H9 (cell line): ENCODE data around the gene SLCO3A1. TPM values are rescaled to one million over a fixed set of nuclear protein-coding genes. Genes with fewer than 3 reads are reported as not detected.

Source experiments
- DNase-seq: peaks from one replicate; pipeline ENCODE4 v3.0.0-alpha.2; 2017
- H2AFZ ChIP-seq: one replicate; pipeline ENCODE4 v1.6.1; 2013; ENCODE audit warnings: mild to moderate bottlenecking, low read length, control low read depth, moderate library complexity
- H2AK5ac ChIP-seq: 2 replicates; pipeline ENCODE4 v1.6.1; 2013; ENCODE audit warnings: low read length, control low read depth, mixed read lengths; ENCODE audit not compliant: insufficient read length
- H2BK120ac ChIP-seq: one replicate; pipeline ENCODE4 v1.6.1; 2013; ENCODE audit warnings: low read depth, mild to moderate bottlenecking, low read length, control low read depth, inconsistent platforms; ENCODE audit not compliant: poor library complexity, severe bottlenecking
- H2BK12ac ChIP-seq: 2 replicates; pipeline ENCODE4 v1.6.1; 2013; ENCODE audit warnings: low read length, control low read depth, mixed read lengths, low read depth; ENCODE audit not compliant: insufficient read length
- H2BK15ac ChIP-seq: 2 replicates; pipeline ENCODE4 v1.6.1; 2013; ENCODE audit warnings: low read depth, low read length, control low read depth
- H2BK20ac ChIP-seq: one replicate; pipeline ENCODE4 v1.6.1; 2013; ENCODE audit warnings: low read depth, mild to moderate bottlenecking, low read length, control low read depth, inconsistent platforms; ENCODE audit not compliant: poor library complexity, severe bottlenecking
- H2BK5ac ChIP-seq: 2 replicates; pipeline ENCODE4 v1.6.1; 2013; ENCODE audit warnings: low read length, control low read depth, mixed read lengths; ENCODE audit not compliant: insufficient read length
- H3K14ac ChIP-seq: 2 replicates; pipeline ENCODE4 v1.6.1; 2013; ENCODE audit warnings: low read length, control low read depth; ENCODE audit not compliant: insufficient read depth
- H3K18ac ChIP-seq: 2 replicates; pipeline ENCODE4 v1.6.1; 2013; ENCODE audit warnings: low read depth, mild to moderate bottlenecking, mixed read lengths, low read length, control low read depth; ENCODE audit not compliant: insufficient read length
- H3K23ac ChIP-seq: 2 replicates; pipeline ENCODE4 v1.6.1; 2013; ENCODE audit warnings: low read length, control low read depth, mixed read lengths, low read depth; ENCODE audit not compliant: insufficient read length
- H3K23me2 ChIP-seq: 2 replicates; pipeline ENCODE4 v1.6.1; 2013; ENCODE audit warnings: low read depth, mild to moderate bottlenecking, mixed read lengths, low read length, control low read depth; ENCODE audit not compliant: insufficient read length, poor library complexity, severe bottlenecking
- H3K27ac ChIP-seq: 2 replicates; pipeline ENCODE4 v1.5.1; 2013; ENCODE audit warnings: low read length, control low read depth, mixed read lengths, low read depth; ENCODE audit not compliant: insufficient read length
- H3K27me3 ChIP-seq: 2 replicates; pipeline ENCODE4 v1.6.1; 2013; ENCODE audit warnings: low read length, control low read depth, inconsistent platforms; ENCODE audit not compliant: insufficient read depth
- H3K4ac ChIP-seq: 2 replicates; pipeline ENCODE4 v1.6.1; 2013; ENCODE audit warnings: low read depth, mild to moderate bottlenecking, control low read depth, inconsistent platforms, low read length, moderate library complexity
- H3K4me1 ChIP-seq: 2 replicates; pipeline ENCODE4 v1.6.1; 2013; ENCODE audit warnings: low read length, control low read depth, inconsistent platforms; ENCODE audit not compliant: insufficient read depth
- H3K4me2 ChIP-seq: 2 replicates; pipeline ENCODE4 v1.6.1; 2013; ENCODE audit warnings: low read length, control low read depth, mixed read lengths; ENCODE audit not compliant: insufficient read length, insufficient read depth
- H3K56ac ChIP-seq: 2 replicates; pipeline ENCODE4 v1.6.1; 2013; ENCODE audit warnings: low read depth, mild to moderate bottlenecking, mixed read lengths, low read length, control low read depth; ENCODE audit not compliant: insufficient read length
- H3K79me1 ChIP-seq: 2 replicates; pipeline ENCODE4 v1.6.1; 2013; ENCODE audit warnings: low read depth, mild to moderate bottlenecking, moderate library complexity, low read length, control low read depth, inconsistent platforms; ENCODE audit not compliant: insufficient read depth, poor library complexity, severe bottlenecking
- H3K79me2 ChIP-seq: 2 replicates; pipeline ENCODE4 v1.6.1; 2013; ENCODE audit warnings: low read length, control low read depth, inconsistent platforms; ENCODE audit not compliant: insufficient read depth
- H3K9ac ChIP-seq: 2 replicates; pipeline ENCODE4 v1.6.1; 2013; ENCODE audit warnings: low read length, control low read depth, mixed read lengths; ENCODE audit not compliant: insufficient read length; ENCODE audit errors: extremely low read depth
- H3K9me3 ChIP-seq: one replicate; pipeline ENCODE4 v1.6.1; 2013; ENCODE audit warnings: low read depth, low read length, inconsistent platforms; ENCODE audit not compliant: control insufficient read depth
- H3T11ph ChIP-seq: one replicate; pipeline ENCODE4 v1.6.1; 2013; ENCODE audit warnings: mild to moderate bottlenecking, low read length, control low read depth, inconsistent platforms
- H4K20me1 ChIP-seq: one replicate; pipeline ENCODE4 v1.6.1; 2013; ENCODE audit not compliant: control insufficient read depth, insufficient read length, insufficient read depth
- H4K5ac ChIP-seq: 2 replicates; pipeline ENCODE4 v1.6.1; 2013; ENCODE audit warnings: low read depth, mild to moderate bottlenecking, mixed read lengths, low read length, control low read depth; ENCODE audit not compliant: insufficient read length
- H4K8ac ChIP-seq: replicated peaks from 2 replicates; pipeline ENCODE4 v1.6.1; 2013; ENCODE audit warnings: low read length, control low read depth, mixed read lengths, low read depth; ENCODE audit not compliant: insufficient read length
- H4K91ac ChIP-seq: 2 replicates; pipeline ENCODE4 v1.6.1; 2013; ENCODE audit warnings: low read depth, mild to moderate bottlenecking, moderate library complexity, mixed read lengths, low read length, control low read depth; ENCODE audit not compliant: insufficient read length
- H3K27ac Mint-ChIP-seq, 3 experiments: 2 replicates in 2 of 3; 3 replicates in 1 of 3; pipeline ENCODE4 v1.8.0; 2020 to 2021; ENCODE audit warnings: mixed read lengths in 3 of 3, mild to moderate bottlenecking in 1 of 3, moderate library complexity in 1 of 3
- H3K27me3 Mint-ChIP-seq: 2 replicates; pipeline ENCODE4 v1.8.0; 2021; ENCODE audit warnings: low read depth, mild to moderate bottlenecking, moderate library complexity, mixed read lengths
- H3K36me3 Mint-ChIP-seq, 3 experiments: 2 replicates in 2 of 3; 3 replicates in 1 of 3; pipeline ENCODE4 v1.8.0; 2020 to 2021; ENCODE audit warnings: low read depth in 3 of 3, mixed read lengths in 3 of 3; ENCODE audit not compliant: insufficient read depth in 1 of 3
- H3K4me1 Mint-ChIP-seq, 2 experiments: 2 replicates each; pipeline ENCODE4 v1.8.0; 2020; ENCODE audit warnings: mixed read lengths in 2 of 2
- H3K4me3 Mint-ChIP-seq, 2 experiments: 2 replicates in 1 of 2; 3 replicates in 1 of 2; pipeline ENCODE4 v1.8.0; 2020 to 2021; ENCODE audit warnings: mild to moderate bottlenecking in 2 of 2, mixed read lengths in 2 of 2, moderate library complexity in 1 of 2
- H3K9me3 Mint-ChIP-seq, 2 experiments: 2 replicates in 1 of 2; 3 replicates in 1 of 2; pipeline ENCODE4 v1.8.0; 2020; ENCODE audit warnings: mild to moderate bottlenecking in 2 of 2, mixed read lengths in 2 of 2, moderate library complexity in 1 of 2
- WGBS: extraction: QIAGEN DNeasy Blood & Tissue Kit; methylation state at CpG from one replicate; pipeline ENCODE4 v1.1.7; 2013; ENCODE audit warnings: missing lambda C conversion rate, low lambda C conversion rate, mixed read lengths; ENCODE audit not compliant: insufficient read length; ENCODE audit errors: extremely low coverage; 5-methylcytosine and 5-hydroxymethylcytosine counted together
- total RNA-seq: library from RNA; stranded (reverse); gene quantifications from 2 replicates; pipeline ENCODE4 v1.2.1, GENCODE V29; 2021
- TF ChIP-seq, protein P1 (sequence below): fragments of 200-600 bp; sonication (generic); conservative IDR thresholded peaks from 3 replicates; pipeline ENCODE4 v1.8.0; 2021; ENCODE audit warnings: antibody characterized with exemption, mild to moderate bottlenecking

Gene SLCO3A1
- total RNA-seq, 1 experiment from 2014 or later = 9.4 TPM

DNA sequence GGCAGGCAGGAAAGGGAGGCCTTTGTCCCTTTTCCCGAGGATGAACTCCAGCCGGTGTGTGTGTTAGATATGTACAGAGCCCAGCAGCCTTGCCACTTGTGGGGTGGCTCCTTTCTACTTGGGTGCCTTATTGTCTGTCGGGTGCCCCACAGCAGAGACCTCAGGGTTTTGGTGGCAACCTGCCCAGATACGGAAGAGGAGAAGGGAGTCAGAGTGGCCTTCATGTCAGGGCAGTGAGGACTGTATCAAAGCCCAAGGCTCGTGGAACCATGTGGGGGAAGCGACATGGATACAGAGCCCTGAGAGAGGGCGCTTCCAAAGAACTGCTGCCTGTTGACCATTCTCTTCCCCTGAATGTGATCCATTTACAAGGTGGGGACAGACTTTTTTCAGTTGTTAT lies 166.2 kb downstream of the SLCO3A1 start:
- Histone ChIP-seq H3K4me2 (no peak overlapping the region), H2BK20ac (no peak overlapping the region), H3T11ph (no peak overlapping the region), H2BK120ac (no peak overlapping the region), H3K23me2 (no peaks in the 10 kb centered on the region), H3K4me1 (no peaks in the 10 kb centered on the region), H2BK12ac (no peak overlapping the region), H3K14ac (no peak overlapping the region), H3K23ac (no peak overlapping the region), H3K9me3 (no peaks in the 10 kb centered on the region), H2AK5ac (no peak overlapping the region), H3K4ac (no peak overlapping the region), H3K18ac (no peak overlapping the region), H4K8ac (no peak overlapping the region), H3K9ac (no peak overlapping the region), H2AFZ (no peak overlapping the region), H2BK5ac (no peak overlapping the region), H3K79me2 (no peaks in the 10 kb centered on the region), H3K27ac (no peak overlapping the region), H4K91ac (no peak overlapping the region), H3K56ac (no peak overlapping the region), H4K5ac (no peak overlapping the region), H4K20me1 (no peaks in the 10 kb centered on the region), H2BK15ac (no peak overlapping the region), H3K79me1 (no peaks in the 10 kb centered on the region), H3K27me3 (no peaks in the 10 kb centered on the region)
- Mint-ChIP-seq H3K4me3 (no peak overlapping the region), H3K9me3 (no peaks in the 10 kb centered on the region), H3K36me3 (no peaks in the 10 kb centered on the region; a peak in 2 of 7 replicates), H3K27ac (no peak overlapping the region; a peak in 1 of 7 replicates), H3K27me3 (peaks cover 2% of the 10 kb centered on the region), H3K4me1 (peaks cover 5 to 11% of the 10 kb centered on the region in 2 experiments)
- TF ChIP-seq, protein P1, sequence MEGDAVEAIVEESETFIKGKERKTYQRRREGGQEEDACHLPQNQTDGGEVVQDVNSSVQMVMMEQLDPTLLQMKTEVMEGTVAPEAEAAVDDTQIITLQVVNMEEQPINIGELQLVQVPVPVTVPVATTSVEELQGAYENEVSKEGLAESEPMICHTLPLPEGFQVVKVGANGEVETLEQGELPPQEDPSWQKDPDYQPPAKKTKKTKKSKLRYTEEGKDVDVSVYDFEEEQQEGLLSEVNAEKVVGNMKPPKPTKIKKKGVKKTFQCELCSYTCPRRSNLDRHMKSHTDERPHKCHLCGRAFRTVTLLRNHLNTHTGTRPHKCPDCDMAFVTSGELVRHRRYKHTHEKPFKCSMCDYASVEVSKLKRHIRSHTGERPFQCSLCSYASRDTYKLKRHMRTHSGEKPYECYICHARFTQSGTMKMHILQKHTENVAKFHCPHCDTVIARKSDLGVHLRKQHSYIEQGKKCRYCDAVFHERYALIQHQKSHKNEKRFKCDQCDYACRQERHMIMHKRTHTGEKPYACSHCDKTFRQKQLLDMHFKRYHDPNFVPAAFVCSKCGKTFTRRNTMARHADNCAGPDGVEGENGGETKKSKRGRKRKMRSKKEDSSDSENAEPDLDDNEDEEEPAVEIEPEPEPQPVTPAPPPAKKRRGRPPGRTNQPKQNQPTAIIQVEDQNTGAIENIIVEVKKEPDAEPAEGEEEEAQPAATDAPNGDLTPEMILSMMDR = no peak
- WGBS = no CpG with 5 or more reads among the region's 7 CpGs
- DNase-seq = no peak
